OCI-LY7 (cell line): ENCODE results near the gene EYA3.

Experiments
- EZH2phosphoT487 ChIP-seq: fragments of 200-600 bp; sonication (generic); IDR thresholded peaks from 2 replicates; pipeline ENCODE4 v1.6.1; 2018; ENCODE audit warnings: low read depth, borderline replicate concordance, mild to moderate bottlenecking, mixed run types, antibody characterized with exemption, low read length, moderate library complexity, mixed read lengths
- TF ChIP-seq, protein P1 (sequence below): fragments of 200-600 bp; sonication (generic); conservative IDR thresholded peaks from 2 replicates; pipeline ENCODE4 v1.5.1; 2014; ENCODE audit warnings: mild to moderate bottlenecking, antibody characterized with exemption, low read length, moderate library complexity, mixed read lengths

DNA sequence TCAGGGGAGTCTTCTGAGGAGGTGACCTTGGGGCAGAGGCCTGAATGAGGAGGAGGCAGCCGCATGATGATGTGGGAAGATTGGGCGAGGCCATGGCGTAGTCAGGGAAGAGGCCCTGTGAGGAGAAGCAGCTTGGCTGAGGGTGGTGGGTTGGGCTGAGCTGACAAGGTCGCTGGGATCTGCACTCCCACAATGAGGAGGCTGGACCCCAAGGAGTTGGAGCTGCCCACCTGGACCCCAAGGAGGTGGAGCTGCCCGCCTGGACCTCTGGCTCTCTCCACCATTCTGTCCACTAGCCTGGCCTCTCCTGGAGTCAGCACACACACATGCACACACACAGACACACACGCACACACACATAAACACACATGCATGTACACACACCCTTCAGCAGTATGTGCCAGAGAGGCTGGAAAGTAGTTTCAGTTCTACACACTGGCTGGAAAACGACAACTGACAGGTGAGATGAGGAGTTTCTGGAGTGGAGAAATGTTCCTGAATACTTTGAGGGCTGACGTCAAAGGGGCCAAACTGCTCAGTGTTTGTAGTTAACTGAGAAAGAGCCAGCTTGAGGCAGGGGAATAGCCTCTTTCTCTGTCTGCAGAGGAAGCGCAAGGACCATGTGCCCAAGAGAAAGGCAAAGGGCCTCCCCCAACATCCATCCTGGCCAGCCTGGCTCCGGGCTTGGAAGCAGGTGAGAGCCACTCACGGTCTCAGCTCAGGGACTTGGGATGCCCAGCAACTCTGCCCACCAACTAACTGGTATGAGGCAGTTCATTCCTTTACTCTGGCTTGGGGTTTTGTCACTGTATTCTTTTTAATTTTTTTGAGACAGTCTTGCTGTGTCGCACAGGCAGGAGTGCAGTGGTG, 146.5 kb downstream of the EYA3 start:
- TF ChIP-seq, protein P1, sequence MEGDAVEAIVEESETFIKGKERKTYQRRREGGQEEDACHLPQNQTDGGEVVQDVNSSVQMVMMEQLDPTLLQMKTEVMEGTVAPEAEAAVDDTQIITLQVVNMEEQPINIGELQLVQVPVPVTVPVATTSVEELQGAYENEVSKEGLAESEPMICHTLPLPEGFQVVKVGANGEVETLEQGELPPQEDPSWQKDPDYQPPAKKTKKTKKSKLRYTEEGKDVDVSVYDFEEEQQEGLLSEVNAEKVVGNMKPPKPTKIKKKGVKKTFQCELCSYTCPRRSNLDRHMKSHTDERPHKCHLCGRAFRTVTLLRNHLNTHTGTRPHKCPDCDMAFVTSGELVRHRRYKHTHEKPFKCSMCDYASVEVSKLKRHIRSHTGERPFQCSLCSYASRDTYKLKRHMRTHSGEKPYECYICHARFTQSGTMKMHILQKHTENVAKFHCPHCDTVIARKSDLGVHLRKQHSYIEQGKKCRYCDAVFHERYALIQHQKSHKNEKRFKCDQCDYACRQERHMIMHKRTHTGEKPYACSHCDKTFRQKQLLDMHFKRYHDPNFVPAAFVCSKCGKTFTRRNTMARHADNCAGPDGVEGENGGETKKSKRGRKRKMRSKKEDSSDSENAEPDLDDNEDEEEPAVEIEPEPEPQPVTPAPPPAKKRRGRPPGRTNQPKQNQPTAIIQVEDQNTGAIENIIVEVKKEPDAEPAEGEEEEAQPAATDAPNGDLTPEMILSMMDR: no peak
- TF ChIP-seq EZH2phosphoT487: no peak
